ENCODE measurements around the gene CRYGN.

CRYGN gene

DNA sequence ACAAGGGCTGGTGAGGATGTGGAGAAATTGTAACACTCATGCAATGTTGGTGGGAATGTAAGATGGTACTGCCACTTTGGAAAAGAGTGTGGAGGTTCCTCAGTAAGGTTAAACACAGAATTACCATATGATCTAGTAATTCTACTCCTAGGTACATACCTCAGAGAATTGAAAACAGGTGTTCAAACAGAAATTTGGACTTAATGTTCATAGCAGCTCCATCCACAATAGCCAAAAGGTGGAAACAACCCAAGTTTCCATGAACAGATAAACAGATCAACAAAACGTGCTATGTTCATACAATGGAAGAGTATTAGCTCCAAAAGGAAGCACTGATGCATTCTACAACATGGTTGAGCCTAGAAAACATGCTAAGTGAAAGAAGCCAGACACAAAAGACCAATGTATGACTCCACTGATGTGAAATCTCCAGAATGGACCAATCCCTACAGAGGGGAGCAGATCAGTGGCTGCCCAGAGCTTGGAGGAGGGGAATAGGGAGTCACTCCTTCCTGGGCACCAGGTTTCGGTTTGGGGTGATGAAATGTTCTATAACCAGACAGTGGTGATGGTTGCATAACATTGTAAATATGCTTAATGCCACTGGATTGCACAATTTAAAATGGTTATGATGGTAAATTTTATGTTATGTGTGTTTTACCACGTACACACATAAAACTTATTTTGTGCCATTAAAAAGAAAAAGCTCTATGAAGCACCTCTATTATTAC, 24.4 kb downstream of the CRYGN start:
- Histone ChIP-seq H3K36me3 (ENCODE audit: insufficient read depth, low read length) (no peaks in the 10 kb centered on the region), H3K9me3 (ENCODE audit: insufficient read depth, low read depth, low read length) (no peaks in the 10 kb centered on the region), H3F3A (ENCODE audit: low read depth) (no peaks in the 10 kb centered on the region), H3K9me2 (replicated peaks; ENCODE audit: low read depth, low read length) (no peaks in the 10 kb centered on the region), H4K20me1 (ENCODE audit: insufficient read depth, low read length, poor library complexity, severe bottlenecking) (no peaks in the 10 kb centered on the region), H3K79me2 (ENCODE audit: insufficient read depth, low read length) (no peaks in the 10 kb centered on the region), H3K9ac (ENCODE audit: low read depth, low read length, poor library complexity, severe bottlenecking) (no peak overlapping the region), H3K4me1 (ENCODE audit: insufficient read depth, low read length, poor library complexity, severe bottlenecking) (no peaks in the 10 kb centered on the region), H3K4me2 (ENCODE audit: low read depth, low read length, poor library complexity, severe bottlenecking) (no peak overlapping the region), H3K27me3 (ENCODE audit: insufficient read depth, low read length, poor library complexity, severe bottlenecking) (no peaks in the 10 kb centered on the region), H3K4me3 (ENCODE audit: low read length, poor library complexity, severe bottlenecking) (no peak overlapping the region), H2AFZ (ENCODE audit: low read length) (no peak overlapping the region)
- no peak for TF ChIP-seq EZH2phosphoT487 (IDR thresholded peaks at IDR 0.05; ENCODE audit: borderline replicate concordance)
- TF ChIP-seq, protein P1, sequence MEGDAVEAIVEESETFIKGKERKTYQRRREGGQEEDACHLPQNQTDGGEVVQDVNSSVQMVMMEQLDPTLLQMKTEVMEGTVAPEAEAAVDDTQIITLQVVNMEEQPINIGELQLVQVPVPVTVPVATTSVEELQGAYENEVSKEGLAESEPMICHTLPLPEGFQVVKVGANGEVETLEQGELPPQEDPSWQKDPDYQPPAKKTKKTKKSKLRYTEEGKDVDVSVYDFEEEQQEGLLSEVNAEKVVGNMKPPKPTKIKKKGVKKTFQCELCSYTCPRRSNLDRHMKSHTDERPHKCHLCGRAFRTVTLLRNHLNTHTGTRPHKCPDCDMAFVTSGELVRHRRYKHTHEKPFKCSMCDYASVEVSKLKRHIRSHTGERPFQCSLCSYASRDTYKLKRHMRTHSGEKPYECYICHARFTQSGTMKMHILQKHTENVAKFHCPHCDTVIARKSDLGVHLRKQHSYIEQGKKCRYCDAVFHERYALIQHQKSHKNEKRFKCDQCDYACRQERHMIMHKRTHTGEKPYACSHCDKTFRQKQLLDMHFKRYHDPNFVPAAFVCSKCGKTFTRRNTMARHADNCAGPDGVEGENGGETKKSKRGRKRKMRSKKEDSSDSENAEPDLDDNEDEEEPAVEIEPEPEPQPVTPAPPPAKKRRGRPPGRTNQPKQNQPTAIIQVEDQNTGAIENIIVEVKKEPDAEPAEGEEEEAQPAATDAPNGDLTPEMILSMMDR (conservative IDR thresholded peaks at IDR 0.05; ENCODE audit: low read length) = no peak

DNA sequence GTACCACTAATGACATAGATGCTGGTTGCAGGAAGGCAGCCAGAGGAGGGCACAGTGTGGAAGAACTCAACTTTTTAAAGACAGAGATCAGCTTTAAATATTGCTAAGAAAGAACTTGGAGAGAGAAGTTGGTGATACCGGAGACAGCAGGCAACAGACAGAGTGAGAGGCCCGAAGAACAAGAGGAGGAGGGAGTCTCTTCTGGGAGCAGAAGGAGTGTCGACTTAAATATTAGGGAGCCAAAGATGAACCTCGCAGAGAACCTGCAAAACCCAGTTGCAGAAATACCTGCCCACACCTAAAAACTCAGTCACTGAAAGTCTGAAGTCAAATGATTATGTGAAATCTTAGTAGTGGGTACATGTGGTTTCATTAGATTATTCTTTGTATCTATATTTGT, 26.7 kb downstream of the CRYGN start:
- H3K36me3 ChIP-seq (ENCODE audit: insufficient read depth, low read length) = no peaks in the 10 kb centered on the region
- no peak overlapping the region for H3K4me2 ChIP-seq (ENCODE audit: low read depth, low read length, poor library complexity, severe bottlenecking)
- no peaks in the 10 kb centered on the region for H3K27me3 ChIP-seq (ENCODE audit: insufficient read depth, low read length, poor library complexity, severe bottlenecking)
- H3F3A ChIP-seq (ENCODE audit: low read depth) = no peaks in the 10 kb centered on the region
- no peak overlapping the region for H3K4me3 ChIP-seq (ENCODE audit: low read length, poor library complexity, severe bottlenecking)
- no peak for TF ChIP-seq EZH2phosphoT487 (IDR thresholded peaks at IDR 0.05; ENCODE audit: borderline replicate concordance)
- TF ChIP-seq, protein P1 (conservative IDR thresholded peaks at IDR 0.05; ENCODE audit: low read length) = no peak
- no peaks in the 10 kb centered on the region for H3K4me1 ChIP-seq (ENCODE audit: insufficient read depth, low read length, poor library complexity, severe bottlenecking)
- H3K9me3 ChIP-seq (ENCODE audit: insufficient read depth, low read depth, low read length) = no peaks in the 10 kb centered on the region
- H2AFZ ChIP-seq (ENCODE audit: low read length) = no peak overlapping the region
- H3K9me2 ChIP-seq (replicated peaks; ENCODE audit: low read depth, low read length) = no peaks in the 10 kb centered on the region
- H4K20me1 ChIP-seq (ENCODE audit: insufficient read depth, low read length, poor library complexity, severe bottlenecking) = no peaks in the 10 kb centered on the region
- no peak overlapping the region for H3K9ac ChIP-seq (ENCODE audit: low read depth, low read length, poor library complexity, severe bottlenecking)
- no peaks in the 10 kb centered on the region for H3K79me2 ChIP-seq (ENCODE audit: insufficient read depth, low read length)

DNA sequence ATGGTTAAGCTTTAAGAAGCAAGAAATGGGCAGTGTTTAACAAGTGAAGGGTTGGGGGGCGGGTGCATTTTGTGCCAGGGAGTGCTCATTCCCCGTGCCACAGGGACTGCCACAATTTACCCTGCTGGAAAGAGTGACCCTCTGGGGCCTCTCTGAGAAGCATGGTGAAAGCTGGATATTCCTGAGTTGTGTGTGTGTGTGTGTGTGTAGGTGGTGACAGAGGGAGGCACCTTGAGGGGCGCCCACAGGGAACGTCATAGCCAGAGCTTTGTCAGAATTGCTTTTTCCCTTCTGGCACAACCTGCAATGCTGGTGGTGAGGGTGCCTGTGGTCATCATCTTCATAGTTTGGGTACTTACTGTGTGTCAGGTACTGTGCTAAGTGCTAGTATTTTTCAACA, 27.6 kb downstream of the CRYGN start:
- H3K79me2 ChIP-seq (ENCODE audit: insufficient read depth, low read length) = no peaks in the 10 kb centered on the region
- no peaks in the 10 kb centered on the region for H3K4me1 ChIP-seq (ENCODE audit: insufficient read depth, low read length, poor library complexity, severe bottlenecking)
- TF ChIP-seq, protein P1 (conservative IDR thresholded peaks at IDR 0.05; ENCODE audit: low read length) = no peak
- TF ChIP-seq EZH2phosphoT487 (IDR thresholded peaks at IDR 0.05; ENCODE audit: borderline replicate concordance) = no peak
- no peaks in the 10 kb centered on the region for H3F3A ChIP-seq (ENCODE audit: low read depth)
- H4K20me1 ChIP-seq (ENCODE audit: insufficient read depth, low read length, poor library complexity, severe bottlenecking) = no peaks in the 10 kb centered on the region
- H3K9ac ChIP-seq (ENCODE audit: low read depth, low read length, poor library complexity, severe bottlenecking) = no peak overlapping the region
- no peaks in the 10 kb centered on the region for H3K27me3 ChIP-seq (ENCODE audit: insufficient read depth, low read length, poor library complexity, severe bottlenecking)
- no peak overlapping the region for H2AFZ ChIP-seq (ENCODE audit: low read length)
- H3K4me2 ChIP-seq (ENCODE audit: low read depth, low read length, poor library complexity, severe bottlenecking) = no peak overlapping the region
- H3K4me3 ChIP-seq (ENCODE audit: low read length, poor library complexity, severe bottlenecking) = no peak overlapping the region
- no peaks in the 10 kb centered on the region for H3K9me2 ChIP-seq (replicated peaks; ENCODE audit: low read depth, low read length)
- no peaks in the 10 kb centered on the region for H3K9me3 ChIP-seq (ENCODE audit: insufficient read depth, low read depth, low read length)
- H3K36me3 ChIP-seq (ENCODE audit: insufficient read depth, low read length) = no peaks in the 10 kb centered on the region

Measured in Loucy (cell line).